Effector memory CD4-positive, alpha-beta T cell (primary cell): ENCODE data around the gene MOV10L1.

Experiments used
- DNase-seq, 3 donors: peaks; one replicate each; pipeline ENCODE4 v3.0.0-alpha.2; 2020
- H3K27ac ChIP-seq: 2 replicates; pipeline ENCODE4 v1.7.0; 2013; ENCODE audit warnings: mild to moderate bottlenecking, low read length, moderate library complexity; ENCODE audit not compliant: insufficient read depth, poor library complexity, severe bottlenecking
- H3K27me3 ChIP-seq: replicated peaks from 2 replicates; pipeline ENCODE4 v1.7.0; 2013; ENCODE audit warnings: mild to moderate bottlenecking, low read length; ENCODE audit not compliant: insufficient read depth, control insufficient read depth, poor library complexity, severe bottlenecking
- H3K36me3 ChIP-seq: 2 replicates; pipeline ENCODE4 v1.7.0; 2013; ENCODE audit warnings: mild to moderate bottlenecking, low read length, moderate library complexity; ENCODE audit not compliant: control insufficient read depth, insufficient read depth
- H3K4me1 ChIP-seq: 2 replicates; pipeline ENCODE4 v1.7.0; 2013; ENCODE audit warnings: low read length, mild to moderate bottlenecking; ENCODE audit not compliant: control insufficient read depth, insufficient read depth, poor library complexity, severe bottlenecking
- H3K4me3 ChIP-seq: 2 replicates; pipeline ENCODE4 v1.7.0; 2013; ENCODE audit warnings: low read length, low read depth, mild to moderate bottlenecking; ENCODE audit not compliant: insufficient read depth, poor library complexity, severe bottlenecking
- H3K9me3 ChIP-seq: 2 replicates; pipeline ENCODE4 v1.7.0; 2013; ENCODE audit warnings: mild to moderate bottlenecking, low read length, moderate library complexity; ENCODE audit not compliant: control insufficient read depth
- total RNA-seq, 3 donors: gene quantifications; one replicate each; lab custom pipeline; 2026; lab: John Stamatoyannopoulos, UW

The MOV10L1 gene
- 0 to 0.19 (median 0) reads per million in 3 donors for total RNA-seq

DNA sequence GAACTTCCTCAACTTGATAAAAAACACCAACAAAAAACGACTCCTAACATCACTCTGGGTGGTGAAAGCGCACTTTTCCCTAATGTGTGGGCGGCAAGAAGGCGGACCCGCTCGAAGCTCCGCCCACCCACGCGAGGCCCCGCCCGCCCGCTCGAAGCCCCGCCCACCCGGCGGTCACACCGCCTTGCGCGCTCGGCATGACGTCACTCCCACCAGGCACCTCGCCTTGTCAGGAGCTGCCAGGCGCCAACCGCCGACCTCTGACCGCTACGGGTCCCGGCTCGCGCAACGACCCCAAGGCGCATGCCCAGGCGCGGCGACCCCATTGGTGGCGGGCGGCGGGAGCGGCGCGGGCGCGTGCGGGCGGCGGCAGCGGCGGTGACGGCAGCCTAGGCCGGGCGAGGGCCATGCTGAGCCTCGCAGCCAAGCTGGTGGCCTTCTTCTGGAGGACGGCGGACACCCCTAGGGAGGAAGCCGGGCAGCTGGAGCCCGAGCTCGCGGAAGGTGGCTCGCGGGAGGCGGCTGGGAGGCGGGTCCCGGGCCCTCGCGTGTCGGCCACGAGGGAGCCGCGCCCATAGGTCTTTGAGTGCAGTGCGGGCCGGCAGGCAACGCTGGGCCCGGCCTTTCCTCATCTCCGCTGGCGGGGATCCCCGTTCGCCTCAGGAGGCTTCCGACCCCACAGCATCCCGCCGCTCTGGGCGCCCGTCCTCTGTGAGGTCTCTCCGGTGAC lies at the start of gene MOV10L1:
Gene MOV10L1, plus strand, starts transcription at position 325 of the 730 bp plus-strand sequence. Its CDS starts 83 bp downstream, at position 408.
- Histone ChIP-seq H3K4me1 (peaks cover 5% of the 10 kb centered on the region), H3K36me3 (no peaks in the 10 kb centered on the region), H3K4me3 (no peak within 1 kb of the TSS), H3K27me3 (no peaks in the 10 kb centered on the region), H3K27ac (no peak within 1 kb of the TSS), H3K9me3 (no peaks in the 10 kb centered on the region)
- peak in 1 of 3 donors; percentile 18 for DNase-seq

GRCh38 chr22:50040717-50041116 lies 49.1 kb upstream of the MOV10L1 start:
- H3K36me3 ChIP-seq, result no peaks in the 10 kb centered on the region
- no peak for DNase-seq
- no peak overlapping the region for H3K27ac ChIP-seq
- H3K4me1 ChIP-seq, result peaks cover 10% of the 10 kb centered on the region
- H3K9me3 ChIP-seq, result no peaks in the 10 kb centered on the region
- H3K27me3 ChIP-seq, result no peaks in the 10 kb centered on the region
- no peak overlapping the region for H3K4me3 ChIP-seq

- H3K27ac ChIP-seq, result no peak overlapping the region
- DNase-seq, result no peak
- H3K9me3 ChIP-seq, result no peaks in the 10 kb centered on the region
- no peaks in the 10 kb centered on the region for H3K36me3 ChIP-seq
- H3K4me1 ChIP-seq, result peaks cover 10% of the 10 kb centered on the region
- H3K4me3 ChIP-seq, result no peak overlapping the region
- H3K27me3 ChIP-seq, result no peaks in the 10 kb centered on the region
Observed at GRCh38 chr22:50041361-50042065, 48.3 kb upstream of the MOV10L1 start.

- DNase-seq, result no peak
- Histone ChIP-seq H3K27me3 (peaks cover 5% of the 10 kb centered on the region), H3K27ac (no peak overlapping the region), H3K9me3 (no peaks in the 10 kb centered on the region), H3K4me3 (no peak overlapping the region), H3K4me1 (peaks cover 10% of the 10 kb centered on the region), H3K36me3 (no peaks in the 10 kb centered on the region)
Observed at GRCh38 chr22:50044485-50045118, 45.2 kb upstream of the MOV10L1 start.

GRCh38 chr22:50045211-50046018 lies 44.4 kb upstream of the MOV10L1 start:
- H3K4me3 ChIP-seq, result no peak overlapping the region
- peaks cover 10% of the 10 kb centered on the region for H3K4me1 ChIP-seq
- no peak overlapping the region for H3K27ac ChIP-seq
- no peaks in the 10 kb centered on the region for H3K9me3 ChIP-seq
- no peak for DNase-seq
- peaks cover 5% of the 10 kb centered on the region for H3K27me3 ChIP-seq
- no peaks in the 10 kb centered on the region for H3K36me3 ChIP-seq

DNA sequence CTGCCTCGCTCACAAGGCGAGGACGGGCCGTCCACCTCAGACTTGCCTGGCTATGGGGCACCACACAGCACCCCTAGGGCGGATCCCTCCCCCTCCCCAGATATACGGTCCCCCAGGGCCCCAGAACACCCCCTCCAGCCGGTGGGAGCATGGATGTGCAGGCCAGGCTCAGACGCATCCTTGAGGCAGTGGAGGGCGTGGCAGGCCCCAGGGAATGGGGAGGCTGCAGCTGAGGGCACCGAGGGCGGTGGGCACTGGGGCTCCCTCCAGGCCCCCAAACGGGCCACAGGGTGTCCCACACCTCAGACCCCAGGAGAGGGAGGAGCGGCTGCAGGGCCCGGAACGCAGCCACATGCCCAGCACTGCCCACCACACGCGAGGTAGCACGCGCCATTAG lies 43.8 kb upstream of the MOV10L1 start:
- no peak overlapping the region for H3K4me3 ChIP-seq
- no peak for DNase-seq

DNA sequence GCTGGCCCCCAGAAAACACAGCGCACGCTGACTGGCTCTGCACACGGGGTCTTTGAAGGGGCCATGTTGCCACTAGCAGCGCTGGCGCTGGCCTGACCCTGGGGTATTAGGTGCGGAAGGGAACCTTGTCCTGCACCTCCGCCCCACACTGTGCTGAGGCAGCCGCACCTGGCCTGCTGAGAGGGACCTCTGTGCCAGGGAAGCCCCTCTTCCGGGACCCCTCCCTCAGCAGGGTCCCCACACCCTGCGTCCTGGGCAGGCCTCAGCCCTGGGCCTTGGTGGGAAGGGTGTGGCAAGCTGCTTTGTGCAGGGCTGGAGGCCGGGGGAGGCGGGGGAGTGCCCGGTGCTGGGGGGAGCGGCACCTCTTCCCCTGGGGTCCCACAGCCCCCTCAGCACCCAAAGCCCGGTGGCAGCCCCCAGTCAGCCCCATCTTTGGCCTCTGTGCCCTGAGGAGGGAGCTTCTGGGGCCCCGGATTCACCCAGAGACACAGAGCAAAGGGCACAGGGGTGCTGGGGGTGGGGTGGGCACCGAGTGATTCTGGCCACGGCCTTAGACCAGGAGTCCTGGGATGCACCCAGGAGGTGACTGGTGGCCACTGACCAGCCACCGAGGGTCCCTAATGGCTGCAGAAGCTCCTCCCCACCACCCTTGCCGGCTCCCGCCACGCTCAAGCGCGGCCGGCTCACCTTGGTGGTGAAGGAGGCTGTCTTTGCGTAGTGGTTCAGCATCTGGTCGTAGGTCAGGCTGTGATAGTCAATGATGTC lies 43.1 kb upstream of the MOV10L1 start:
- H3K36me3 ChIP-seq, result no peaks in the 10 kb centered on the region
- no peak overlapping the region for H3K4me3 ChIP-seq
- peaks cover 5% of the 10 kb centered on the region for H3K27me3 ChIP-seq
- H3K9me3 ChIP-seq, result no peaks in the 10 kb centered on the region
- no peak for DNase-seq
- peaks cover 10% of the 10 kb centered on the region for H3K4me1 ChIP-seq
- no peak overlapping the region for H3K27ac ChIP-seq

More for the DNA sequence above, 43.8 kb upstream of the MOV10L1 start:
- Histone ChIP-seq H3K36me3 (no peaks in the 10 kb centered on the region), H3K9me3 (no peaks in the 10 kb centered on the region), H3K27me3 (peaks cover 5% of the 10 kb centered on the region), H3K27ac (no peak overlapping the region), H3K4me1 (peaks cover 10% of the 10 kb centered on the region)

DNA sequence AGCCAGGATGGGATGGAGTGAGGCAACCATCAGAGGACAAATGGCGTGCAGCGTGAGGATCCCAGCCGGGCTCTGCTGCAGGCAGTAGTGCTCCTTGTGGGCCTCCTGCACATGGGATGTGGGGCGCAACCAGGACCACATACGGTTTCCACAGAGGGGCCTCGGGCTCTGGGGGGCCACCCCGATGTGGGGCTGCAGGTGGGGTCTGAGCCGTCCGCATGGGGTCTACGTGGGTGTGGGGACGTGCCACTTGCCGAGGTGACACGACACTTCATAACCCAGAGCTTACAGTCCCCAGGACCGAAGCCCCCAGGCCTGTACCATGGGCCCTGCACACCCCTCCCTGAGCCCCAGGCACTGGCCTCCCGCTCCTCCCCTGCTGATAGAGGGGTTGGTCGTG lies 42.5 kb upstream of the MOV10L1 start:
- Histone ChIP-seq H3K27ac (no peak overlapping the region), H3K4me3 (no peak overlapping the region), H3K36me3 (no peaks in the 10 kb centered on the region), H3K27me3 (peaks cover 5% of the 10 kb centered on the region), H3K9me3 (no peaks in the 10 kb centered on the region), H3K4me1 (peaks cover 10% of the 10 kb centered on the region)
- no peak for DNase-seq

GRCh38 chr22:50048061-50048765 lies 41.6 kb upstream of the MOV10L1 start:
- H3K4me3 ChIP-seq, result no peak overlapping the region
- no peaks in the 10 kb centered on the region for H3K9me3 ChIP-seq
- no peaks in the 10 kb centered on the region for H3K36me3 ChIP-seq
- H3K27me3 ChIP-seq, result peaks cover 5% of the 10 kb centered on the region
- no peak for DNase-seq
- H3K27ac ChIP-seq, result no peak overlapping the region
- peaks cover 10% of the 10 kb centered on the region for H3K4me1 ChIP-seq
